Stomach (tissue), 9 donors: ENCODE results near the gene FSTL3. TPM values are rescaled to one million over a fixed set of nuclear protein-coding genes. Genes with fewer than 3 reads are reported as not detected.

Experiments
- DNase-seq, 2 donors: peaks; one replicate each; pipeline versions ENCODE4 v3.0.0 to v3.0.0-alpha.2; 2013 to 2019
- H3K27ac ChIP-seq, 5 donors: fragments of 200-600 bp in 4 of 5; sonication (generic) in 4 of 5; one replicate each; pipeline ENCODE4 v1.5.1; 2013 to 2019; ENCODE audit warnings: mild to moderate bottlenecking in 1 of 5, moderate library complexity in 1 of 5
- H3K27me3 ChIP-seq, 3 donors: fragments of 200-600 bp; sonication (generic); one replicate each; pipeline ENCODE4 v1.5.1; 2017 to 2019; ENCODE audit warnings: mixed run types in 1 of 3
- H3K36me3 ChIP-seq, 4 donors: fragments of 200-600 bp; sonication (generic); 1 replicate in 3 of 4; 2 replicates in 1 of 4; pipeline ENCODE4 v1.5.1; 2016 to 2019
- H3K4me1 ChIP-seq, 4 donors: fragments of 200-600 bp; sonication (generic); one replicate each; pipeline ENCODE4 v1.5.1; 2016 to 2019
- H3K4me3 ChIP-seq, 4 donors: fragments of 200-600 bp; sonication (generic) in 3 of 4; one replicate each; pipeline ENCODE4 v1.5.1; 2016 to 2019; ENCODE audit warnings: mild to moderate bottlenecking in 1 of 4
- H3K9me3 ChIP-seq, 4 donors: fragments of 200-600 bp; sonication (generic); one replicate each; pipeline ENCODE4 v1.5.1; 2016 to 2019
- EP300 ChIP-seq: sonication (generic); formaldehyde crosslinking; IDR thresholded peaks from one replicate; pipeline ENCODE4 v1.6.1; 2017; ENCODE audit warnings: antibody characterized with exemption
- POLR2A ChIP-seq, 4 donors: fragments of 450-650 bp; IDR thresholded peaks; one replicate each; pipeline ENCODE4 v1.6.1; 2016; ENCODE audit warnings: antibody characterized with exemption in 4 of 4, control low read depth in 2 of 4, mild to moderate bottlenecking in 1 of 4, moderate library complexity in 1 of 4
- POLR2AphosphoS5 ChIP-seq, 3 donors: sonication (generic); formaldehyde crosslinking; IDR thresholded peaks; one replicate each; pipeline ENCODE4 v1.6.1; 2016; ENCODE audit warnings: antibody characterized with exemption in 3 of 3
- WGBS, 5 donors: extraction: QIAGEN DNeasy Blood & Tissue Kit in 3 of 5; methylation state at CpG; one replicate each; pipeline versions ENCODE4 v1.1.5 to v1.1.7; 2013 to 2018; 5-methylcytosine and 5-hydroxymethylcytosine counted together
- intact Hi-C: fragments of 100-400 bp; cut with DNase I; formaldehyde crosslinking; loops from one replicate; pipeline ENCODE4 v1.15.1; 2023; ENCODE audit warnings: low total_unique reads
- polyA plus RNA-seq, 3 donors: library from polyadenylated mRNA; stranded (reverse); fragments of 200-250 nt; gene quantifications; one replicate each; pipeline ENCODE4 v1.2.3, GENCODE V29; 2013
- total RNA-seq, 5 donors: library from RNA; depleted of rRNA; stranded (reverse); fragments of >200 nt; gene quantifications; one replicate each; pipeline versions ENCODE4 v1.1.0 to v1.2.3, GENCODE V29; 2014 to 2016
- TF ChIP-seq, protein P1 (sequence below), 7 experiments: fragments of 450-650 bp in 4 of 7; fragments of 200-600 bp in 3 of 7; sonication (generic) in 3 of 7; IDR thresholded peaks; one replicate each; pipeline ENCODE4 v1.5.1; 2016 to 2019; ENCODE audit warnings: antibody characterized with exemption in 7 of 7, control low read depth in 2 of 7, mild to moderate bottlenecking in 1 of 7
- donor health status: healthy with polysubstance abuse.
- donor health status: Bipolar disorder and iron deficiency.
- donor health status: healthy.

Gene FSTL3
- total and polyA plus RNA-seq, 8 donors = 12.3 to 136 (median 28.3) TPM

DNA sequence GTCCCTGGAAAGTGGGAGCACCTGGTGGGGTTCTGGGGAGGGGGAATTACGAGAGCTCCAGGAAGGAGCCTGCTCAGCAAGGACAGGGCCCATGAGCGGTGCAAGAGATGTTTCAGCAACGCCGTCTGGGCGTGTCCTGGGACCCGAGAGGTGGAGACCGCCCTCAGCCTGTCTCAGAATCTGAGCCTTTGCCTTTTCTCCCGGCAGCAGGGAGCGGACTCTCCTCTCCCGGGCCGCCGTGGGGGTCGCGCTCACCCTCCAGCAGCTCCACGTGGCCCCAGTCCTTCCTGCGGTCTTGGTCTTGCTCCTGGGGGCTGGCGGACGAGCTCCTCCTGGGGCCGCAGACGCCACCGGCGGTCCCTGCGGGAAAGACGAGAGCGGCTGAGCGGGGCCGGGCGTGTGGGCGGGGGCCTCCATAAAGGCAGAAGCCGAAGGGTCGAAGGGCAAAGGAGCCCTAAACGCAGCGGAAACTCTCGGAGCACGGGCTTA lies 43.6 kb upstream of the FSTL3 start:
- Histone ChIP-seq H3K27me3 (no peaks in the 10 kb centered on the region), H3K27ac (peak overlapping the region in 4 of 5 donors; percentile 53 to 88 (median 78)), H3K9me3 (no peaks in the 10 kb centered on the region), H3K36me3 (peaks cover 11 to 39% (median 34%) of the 10 kb centered on the region in 4 donors), H3K4me3 (peak overlapping the region; percentile 71 to 97 (median 82)), H3K4me1 (peaks cover 20 to 54% (median 36%) of the 10 kb centered on the region in 4 donors)
- intact Hi-C loops = loop anchor here (10.0 kb wide), 1 partner anchor 58 kb away; the partner anchor contains the start of gene BSG
- WGBS, 5 donors = 0 to 9% (median 3%) methylated on average over 20 to 35 of the region's 35 CpGs
- TF ChIP-seq EP300 = no peak
- TF ChIP-seq POLR2AphosphoS5 (IDR thresholded peaks at IDR 0.05) = no peak
- TF ChIP-seq POLR2A (IDR thresholded peaks at IDR 0.05) = no peak
- TF ChIP-seq, protein P1, sequence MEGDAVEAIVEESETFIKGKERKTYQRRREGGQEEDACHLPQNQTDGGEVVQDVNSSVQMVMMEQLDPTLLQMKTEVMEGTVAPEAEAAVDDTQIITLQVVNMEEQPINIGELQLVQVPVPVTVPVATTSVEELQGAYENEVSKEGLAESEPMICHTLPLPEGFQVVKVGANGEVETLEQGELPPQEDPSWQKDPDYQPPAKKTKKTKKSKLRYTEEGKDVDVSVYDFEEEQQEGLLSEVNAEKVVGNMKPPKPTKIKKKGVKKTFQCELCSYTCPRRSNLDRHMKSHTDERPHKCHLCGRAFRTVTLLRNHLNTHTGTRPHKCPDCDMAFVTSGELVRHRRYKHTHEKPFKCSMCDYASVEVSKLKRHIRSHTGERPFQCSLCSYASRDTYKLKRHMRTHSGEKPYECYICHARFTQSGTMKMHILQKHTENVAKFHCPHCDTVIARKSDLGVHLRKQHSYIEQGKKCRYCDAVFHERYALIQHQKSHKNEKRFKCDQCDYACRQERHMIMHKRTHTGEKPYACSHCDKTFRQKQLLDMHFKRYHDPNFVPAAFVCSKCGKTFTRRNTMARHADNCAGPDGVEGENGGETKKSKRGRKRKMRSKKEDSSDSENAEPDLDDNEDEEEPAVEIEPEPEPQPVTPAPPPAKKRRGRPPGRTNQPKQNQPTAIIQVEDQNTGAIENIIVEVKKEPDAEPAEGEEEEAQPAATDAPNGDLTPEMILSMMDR (IDR thresholded peaks at IDR 0.05) = no peak
- peak in 1 of 2 donors; percentile 60 for DNase-seq

GRCh38 chr19:633068-633785 lies 43.0 kb upstream of the FSTL3 start, which contains the start of gene POLRMT:
Gene POLRMT (minus strand): TSS chr19:633537. CDS start chr19:633512, 25 bp downstream.
- H3K4me1 ChIP-seq = peaks cover 20 to 54% (median 36%) of the 10 kb centered on the region in 4 donors
- peak within 1 kb of the TSS; percentile 71 to 97 (median 82) for H3K4me3 ChIP-seq
- peak; percentile 99 to 100 for DNase-seq
- intact Hi-C loops = loop anchor here (10.0 kb wide), 1 partner anchor 58 kb away; the partner anchor contains the start of gene BSG
- peaks cover 11 to 33% (median 28%) of the 10 kb centered on the region in 4 donors for H3K36me3 ChIP-seq
- H3K27me3 ChIP-seq = peaks cover 0 to under 1% (median 0%) of the 10 kb centered on the region in 3 donors
- no peaks in the 10 kb centered on the region for H3K9me3 ChIP-seq
- WGBS, 5 donors = 0 to 1% (median 0%) methylated on average over 27 to 67 of the region's 67 CpGs
- H3K27ac ChIP-seq = peak within 1 kb of the TSS; percentile 44 to 88 (median 73)
- TF ChIP-seq POLR2A (IDR thresholded peaks at IDR 0.05) (no peak), POLR2AphosphoS5 (IDR thresholded peaks at IDR 0.05) (peak; percentile 68 to 92 (median 70))
- TF ChIP-seq, protein P1 (IDR thresholded peaks at IDR 0.05) = peak in 1 of 7 experiments; percentile 22

- Histone ChIP-seq H3K36me3 (peaks cover 11 to 25% (median 20%) of the 10 kb centered on the region in 4 donors), H3K9me3 (no peaks in the 10 kb centered on the region), H3K27me3 (peaks cover 0 to 8% (median 0%) of the 10 kb centered on the region in 3 donors), H3K4me3 (peak overlapping the region; percentile 71 to 97 (median 82)), H3K4me1 (peaks cover 24 to 58% (median 42%) of the 10 kb centered on the region in 4 donors), H3K27ac (peak overlapping the region; percentile 31 to 88 (median 73))
- no peak for DNase-seq
- no peak for TF ChIP-seq POLR2A (IDR thresholded peaks at IDR 0.05)
- no peak for TF ChIP-seq EP300
- TF ChIP-seq, protein P1 (IDR thresholded peaks at IDR 0.05) = no peak
- no peak for TF ChIP-seq POLR2AphosphoS5 (IDR thresholded peaks at IDR 0.05)
- intact Hi-C loops = loop anchor here (10.0 kb wide), 1 partner anchor 59 kb away; the partner anchor contains the start of gene BSG
- 17 to 27% (median 20%) methylated on average over 31 to 32 of the region's 32 CpGs for WGBS, 5 donors
These were observed 42.2 kb upstream of the FSTL3 start for GRCh38 chr19:633786-634639.
